Measurements from ENCODE around the gene POLL. TPM values are rescaled to one million over a fixed set of nuclear protein-coding genes. Genes with fewer than 3 reads are reported as not detected.
A peak's percentile ranks its signal among the peaks of the same experiment; 100 is the strongest.

The POLL gene
- total and polyA plus RNA-seq, 2 experiments from 2014 or later: 17.3 to 24.3 TPM

DNA sequence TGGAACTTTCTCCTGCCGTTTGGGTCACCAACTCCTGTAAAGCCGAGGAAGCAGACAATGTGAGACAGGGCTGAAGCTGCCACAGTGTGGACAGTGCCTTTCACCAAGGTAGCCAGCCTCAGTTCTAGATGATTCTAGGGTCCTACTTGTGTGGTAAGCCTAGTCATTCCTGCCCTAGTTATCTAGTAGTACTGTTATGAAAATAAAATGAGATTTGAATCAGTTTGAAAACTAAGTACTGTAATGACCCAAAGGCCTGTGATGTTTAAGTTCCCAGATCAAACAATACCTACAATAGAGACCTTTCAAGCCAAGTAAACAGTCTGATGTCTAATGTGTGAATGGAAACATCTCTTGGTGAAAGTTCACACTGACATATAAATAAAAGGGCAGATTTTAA, 37.1 kb downstream of the POLL start:
- Histone ChIP-seq H4K20me1 (replicated peaks; ENCODE audit: insufficient read depth) (no peaks in the 10 kb centered on the region), H3K4me2 (no peak overlapping the region), H3K27ac (ENCODE audit: low read depth) (no peak overlapping the region), H2AFZ (no peak overlapping the region), H3K9me2 (ENCODE audit: insufficient read depth) (no peaks in the 10 kb centered on the region), H3F3A (replicated peaks; ENCODE audit: low read depth) (no peaks in the 10 kb centered on the region), H3K36me3 (ENCODE audit: insufficient read depth) (no peaks in the 10 kb centered on the region), H3K27me3 (ENCODE audit: insufficient read depth) (no peaks in the 10 kb centered on the region), H3K4me3 (no peak overlapping the region), H3K79me2 (replicated peaks; ENCODE audit: insufficient read depth) (no peaks in the 10 kb centered on the region), H3K4me1 (ENCODE audit: insufficient read depth) (no peaks in the 10 kb centered on the region)
- ATAC-seq (no peak), DNase-seq (ENCODE audit: low spot score) (no peak)
- no peaks in the 10 kb centered on the region for H3K4me1 Mint-ChIP-seq
- no peak overlapping the region for H3K4me3 Mint-ChIP-seq
- H3K36me3 Mint-ChIP-seq (ENCODE audit: low read depth): no peaks in the 10 kb centered on the region; the same call in 2 of the 3 replicates
- TF ChIP-seq NANOG (IDR thresholded peaks at IDR 0.05; ENCODE audit: borderline replicate concordance) (no peak), POLR2AphosphoS5 (IDR thresholded peaks at IDR 0.05; ENCODE audit: low read depth) (no peak)
- H3K27me3 Mint-ChIP-seq (ENCODE audit: insufficient read depth, low read depth, poor library complexity): peaks cover 2% of the 10 kb centered on the region
- no peaks in the 10 kb centered on the region; the same call in 2 of the 3 replicates for H3K9me3 Mint-ChIP-seq
- no peak overlapping the region for H3K27ac Mint-ChIP-seq

GRCh38 chr10:101545898-101546297, 42.2 kb downstream of the POLL start:
- TF ChIP-seq, protein P1, sequence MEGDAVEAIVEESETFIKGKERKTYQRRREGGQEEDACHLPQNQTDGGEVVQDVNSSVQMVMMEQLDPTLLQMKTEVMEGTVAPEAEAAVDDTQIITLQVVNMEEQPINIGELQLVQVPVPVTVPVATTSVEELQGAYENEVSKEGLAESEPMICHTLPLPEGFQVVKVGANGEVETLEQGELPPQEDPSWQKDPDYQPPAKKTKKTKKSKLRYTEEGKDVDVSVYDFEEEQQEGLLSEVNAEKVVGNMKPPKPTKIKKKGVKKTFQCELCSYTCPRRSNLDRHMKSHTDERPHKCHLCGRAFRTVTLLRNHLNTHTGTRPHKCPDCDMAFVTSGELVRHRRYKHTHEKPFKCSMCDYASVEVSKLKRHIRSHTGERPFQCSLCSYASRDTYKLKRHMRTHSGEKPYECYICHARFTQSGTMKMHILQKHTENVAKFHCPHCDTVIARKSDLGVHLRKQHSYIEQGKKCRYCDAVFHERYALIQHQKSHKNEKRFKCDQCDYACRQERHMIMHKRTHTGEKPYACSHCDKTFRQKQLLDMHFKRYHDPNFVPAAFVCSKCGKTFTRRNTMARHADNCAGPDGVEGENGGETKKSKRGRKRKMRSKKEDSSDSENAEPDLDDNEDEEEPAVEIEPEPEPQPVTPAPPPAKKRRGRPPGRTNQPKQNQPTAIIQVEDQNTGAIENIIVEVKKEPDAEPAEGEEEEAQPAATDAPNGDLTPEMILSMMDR (conservative IDR thresholded peaks at IDR 0.05; ENCODE audit: low read depth in 2 of 2): peak; percentile 5 to 22; a peak in 1 of 4 replicates
- no peak for TF ChIP-seq JUNB (IDR thresholded peaks at IDR 0.05; ENCODE audit: unreplicated experiment)
- no peaks in the 10 kb centered on the region for H3K27me3 Mint-ChIP-seq (ENCODE audit: insufficient read depth, low read depth, poor library complexity)
- no peaks in the 10 kb centered on the region for H3F3A ChIP-seq (replicated peaks; ENCODE audit: low read depth)

GRCh38 chr10:101538446-101538845, 49.6 kb downstream of the POLL start:
- no peaks in the 10 kb centered on the region for H3K36me3 Mint-ChIP-seq (ENCODE audit: low read depth)
- no peak for TF ChIP-seq STAT1 (IDR thresholded peaks at IDR 0.05; ENCODE audit: unreplicated experiment)
- TF ChIP-seq ZNF331 (CRISPR knock-in tag; IDR thresholded peaks at IDR 0.05; ENCODE audit: low read depth): no peak
- no peak for TF ChIP-seq EZH2phosphoT487 (IDR thresholded peaks at IDR 0.05; ENCODE audit: unreplicated experiment)
- no peak for TF ChIP-seq NANOG (IDR thresholded peaks at IDR 0.05; ENCODE audit: borderline replicate concordance)
- TF ChIP-seq, protein P2, sequence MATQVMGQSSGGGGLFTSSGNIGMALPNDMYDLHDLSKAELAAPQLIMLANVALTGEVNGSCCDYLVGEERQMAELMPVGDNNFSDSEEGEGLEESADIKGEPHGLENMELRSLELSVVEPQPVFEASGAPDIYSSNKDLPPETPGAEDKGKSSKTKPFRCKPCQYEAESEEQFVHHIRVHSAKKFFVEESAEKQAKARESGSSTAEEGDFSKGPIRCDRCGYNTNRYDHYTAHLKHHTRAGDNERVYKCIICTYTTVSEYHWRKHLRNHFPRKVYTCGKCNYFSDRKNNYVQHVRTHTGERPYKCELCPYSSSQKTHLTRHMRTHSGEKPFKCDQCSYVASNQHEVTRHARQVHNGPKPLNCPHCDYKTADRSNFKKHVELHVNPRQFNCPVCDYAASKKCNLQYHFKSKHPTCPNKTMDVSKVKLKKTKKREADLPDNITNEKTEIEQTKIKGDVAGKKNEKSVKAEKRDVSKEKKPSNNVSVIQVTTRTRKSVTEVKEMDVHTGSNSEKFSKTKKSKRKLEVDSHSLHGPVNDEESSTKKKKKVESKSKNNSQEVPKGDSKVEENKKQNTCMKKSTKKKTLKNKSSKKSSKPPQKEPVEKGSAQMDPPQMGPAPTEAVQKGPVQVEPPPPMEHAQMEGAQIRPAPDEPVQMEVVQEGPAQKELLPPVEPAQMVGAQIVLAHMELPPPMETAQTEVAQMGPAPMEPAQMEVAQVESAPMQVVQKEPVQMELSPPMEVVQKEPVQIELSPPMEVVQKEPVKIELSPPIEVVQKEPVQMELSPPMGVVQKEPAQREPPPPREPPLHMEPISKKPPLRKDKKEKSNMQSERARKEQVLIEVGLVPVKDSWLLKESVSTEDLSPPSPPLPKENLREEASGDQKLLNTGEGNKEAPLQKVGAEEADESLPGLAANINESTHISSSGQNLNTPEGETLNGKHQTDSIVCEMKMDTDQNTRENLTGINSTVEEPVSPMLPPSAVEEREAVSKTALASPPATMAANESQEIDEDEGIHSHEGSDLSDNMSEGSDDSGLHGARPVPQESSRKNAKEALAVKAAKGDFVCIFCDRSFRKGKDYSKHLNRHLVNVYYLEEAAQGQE (IDR thresholded peaks at IDR 0.05; ENCODE audit: unreplicated experiment): no peak

More at GRCh38 chr10:101545898-101546297, 42.2 kb downstream of the POLL start:
- no peak for DNase-seq (ENCODE audit: low spot score)
- H3K36me3 ChIP-seq (ENCODE audit: insufficient read depth): no peaks in the 10 kb centered on the region
- H3K4me1 Mint-ChIP-seq: no peaks in the 10 kb centered on the region
- no peak overlapping the region for H3K4me3 ChIP-seq
- no peak overlapping the region for H3K27ac ChIP-seq (ENCODE audit: low read depth)
- H3K4me1 ChIP-seq (ENCODE audit: insufficient read depth): no peaks in the 10 kb centered on the region
- H3K27ac Mint-ChIP-seq: no peak overlapping the region
- no peaks in the 10 kb centered on the region for H3K9me3 Mint-ChIP-seq
- no peaks in the 10 kb centered on the region for H4K20me1 ChIP-seq (replicated peaks; ENCODE audit: insufficient read depth)
- no peaks in the 10 kb centered on the region for H3K79me2 ChIP-seq (replicated peaks; ENCODE audit: insufficient read depth)
- H3K36me3 Mint-ChIP-seq (ENCODE audit: low read depth): no peaks in the 10 kb centered on the region
- H3K4me2 ChIP-seq: no peak overlapping the region
- no peaks in the 10 kb centered on the region for H3K27me3 ChIP-seq (ENCODE audit: insufficient read depth)
- H3K4me3 Mint-ChIP-seq: no peak overlapping the region
- H3K9me2 ChIP-seq (ENCODE audit: insufficient read depth): no peaks in the 10 kb centered on the region
- no peak for ATAC-seq
- no peak overlapping the region for H2AFZ ChIP-seq

More at GRCh38 chr10:101538446-101538845, 49.6 kb downstream of the POLL start:
- DNase-seq (ENCODE audit: low spot score) (no peak), ATAC-seq (no peak)
- Histone ChIP-seq H3K36me3 (ENCODE audit: insufficient read depth) (no peaks in the 10 kb centered on the region), H4K20me1 (replicated peaks; ENCODE audit: insufficient read depth) (no peaks in the 10 kb centered on the region), H3K4me3 (no peak overlapping the region), H3F3A (replicated peaks; ENCODE audit: low read depth) (no peaks in the 10 kb centered on the region), H3K79me2 (replicated peaks; ENCODE audit: insufficient read depth) (no peaks in the 10 kb centered on the region), H3K27ac (ENCODE audit: low read depth) (no peak overlapping the region), H2AFZ (no peak overlapping the region), H3K9me2 (ENCODE audit: insufficient read depth) (no peaks in the 10 kb centered on the region), H3K4me1 (ENCODE audit: insufficient read depth) (peaks cover 19% of the 10 kb centered on the region), H3K4me2 (no peak overlapping the region), H3K27me3 (ENCODE audit: insufficient read depth) (no peaks in the 10 kb centered on the region)
- no peaks in the 10 kb centered on the region; the same call in 2 of the 3 replicates for H3K4me1 Mint-ChIP-seq
- H3K4me3 Mint-ChIP-seq: no peak overlapping the region
- H3K27ac Mint-ChIP-seq: no peak overlapping the region
- no peaks in the 10 kb centered on the region for H3K27me3 Mint-ChIP-seq (ENCODE audit: insufficient read depth, low read depth, poor library complexity)
- H3K9me3 Mint-ChIP-seq: no peaks in the 10 kb centered on the region

Data from GM23338 (cell line).